ENCODE results near the gene DAZL.

- TF ChIP-seq CTCF (IDR thresholded peaks at IDR 0.05) (no peak), POLR2AphosphoS5 (IDR thresholded peaks at IDR 0.05; ENCODE audit: insufficient read depth in 1 of 2, low read depth in 1 of 2) (no peak)
These were observed 13.5 kb upstream of the DAZL start for GRCh38 chr3:16618721-16619120.
